Measurements from ENCODE around the gene RAB11B. TPM values are rescaled to one million over a fixed set of nuclear protein-coding genes. Genes with fewer than 3 reads are reported as not detected.

Gene RAB11B
- total and polyA plus RNA-seq, 4 donors: 27.3 to 91.2 (median 45.0) TPM

DNA sequence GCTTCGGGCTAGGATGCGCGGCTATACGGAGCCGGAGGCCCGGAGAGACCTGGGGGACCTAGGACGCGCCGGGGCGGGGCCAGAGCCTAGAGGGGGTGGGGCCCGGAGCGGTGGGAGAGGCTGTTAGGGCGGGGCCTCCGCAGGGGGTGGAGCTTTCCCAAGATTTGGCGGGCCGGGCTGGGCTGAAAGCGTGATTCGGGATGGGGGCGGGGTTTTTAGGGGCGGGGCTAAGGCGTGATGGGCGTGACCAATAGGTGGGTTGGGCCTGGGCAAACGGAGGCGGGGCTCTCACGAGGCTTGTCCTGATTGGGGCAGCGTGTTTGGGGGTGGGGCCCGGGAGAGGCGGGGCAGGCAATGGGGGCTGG is 439 bp downstream of the RAB11B start:
- under 1% methylated on average over 28 of the region's 28 CpGs for WGBS
- DNase-seq (ENCODE audit: low spot score): peak; percentile 100
- peak overlapping the region; percentile 79 to 87 for H3K9ac ChIP-seq (ENCODE audit: low read depth in 1 of 2, low read length in 2 of 2)
- no peaks in the 10 kb centered on the region for H3K27me3 ChIP-seq (ENCODE audit: control insufficient read depth in 4 of 4, insufficient read depth in 4 of 4, low read length in 3 of 4)
- H3K4me1 ChIP-seq (ENCODE audit: control insufficient read depth in 4 of 4, insufficient read depth in 4 of 4, low read length in 3 of 4): peaks cover 19 to 50% (median 42%) of the 10 kb centered on the region in 4 donors
- peak overlapping the region; percentile 71 to 97 (median 78) for H3K4me3 ChIP-seq (ENCODE audit: low read depth in 1 of 3, low read length in 3 of 3)
- H3K9me3 ChIP-seq (ENCODE audit: control insufficient read depth in 4 of 4, low read length in 3 of 4): no peaks in the 10 kb centered on the region
- H3K27ac ChIP-seq (ENCODE audit: low read depth in 1 of 2, low read length in 2 of 2): peak overlapping the region; percentile 100
- TF ChIP-seq TAF1 (conservative IDR thresholded peaks at IDR 0.05): no peak
- no peak for TF ChIP-seq EGR1 (IDR thresholded peaks at IDR 0.05; ENCODE audit: low read depth in 2 of 2)
- TF ChIP-seq, protein P1, sequence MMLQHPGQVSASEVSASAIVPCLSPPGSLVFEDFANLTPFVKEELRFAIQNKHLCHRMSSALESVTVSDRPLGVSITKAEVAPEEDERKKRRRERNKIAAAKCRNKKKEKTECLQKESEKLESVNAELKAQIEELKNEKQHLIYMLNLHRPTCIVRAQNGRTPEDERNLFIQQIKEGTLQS (IDR thresholded peaks at IDR 0.05): no peak
- TF ChIP-seq SP1 (IDR thresholded peaks at IDR 0.05): no peak
- peaks cover 0 to 3% (median 0%) of the 10 kb centered on the region in 4 donors for H3K36me3 ChIP-seq (ENCODE audit: control insufficient read depth in 4 of 4, insufficient read depth in 3 of 4, low read depth in 1 of 4, low read length in 3 of 4)

DNA sequence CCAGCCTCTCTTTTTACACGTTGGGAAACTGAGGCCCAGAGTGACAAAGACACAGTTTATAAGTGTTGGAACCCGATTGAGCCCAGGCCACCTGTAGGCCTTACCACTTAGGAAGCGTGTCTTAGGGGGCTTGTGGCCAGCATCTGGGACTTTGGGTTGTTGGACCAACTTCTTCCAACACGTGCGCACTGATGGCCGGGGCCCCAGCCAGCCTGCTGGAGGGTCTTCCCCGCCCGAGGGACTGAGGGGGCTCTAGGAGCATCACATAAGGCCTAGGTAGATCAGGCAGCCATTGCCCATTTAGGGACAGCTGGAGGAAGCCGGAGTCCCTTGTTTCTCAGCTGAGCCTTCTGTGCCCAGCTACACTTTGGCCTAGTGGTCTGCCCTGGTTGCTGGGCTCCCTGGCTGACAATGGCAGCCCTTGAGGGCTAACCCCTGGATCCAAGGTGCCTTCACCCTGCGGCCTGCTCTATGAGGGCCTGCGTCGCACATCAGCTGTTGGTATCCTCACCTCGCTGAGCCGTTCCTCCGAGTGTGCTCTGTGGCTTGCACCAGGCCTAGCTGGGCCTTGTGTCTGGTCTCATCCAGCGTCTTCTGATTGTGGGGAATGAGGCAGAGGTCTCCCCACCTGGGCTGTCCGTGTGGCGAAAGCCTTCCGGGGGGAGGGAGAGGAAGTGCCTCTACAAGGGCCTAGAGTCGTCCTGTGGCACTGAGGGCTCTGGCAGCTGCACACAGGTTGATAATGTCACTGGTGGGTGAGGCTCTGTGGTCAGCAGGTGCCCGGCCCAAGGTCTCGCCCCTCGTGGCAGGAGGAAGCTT is 1.2 kb downstream of the RAB11B start:
- H3K9me3 ChIP-seq (ENCODE audit: control insufficient read depth in 4 of 4, low read length in 3 of 4): no peaks in the 10 kb centered on the region
- no peak for DNase-seq (ENCODE audit: low spot score)
- peak overlapping the region; percentile 19 to 41 for H3K9ac ChIP-seq (ENCODE audit: low read depth in 1 of 2, low read length in 2 of 2)
- H3K27me3 ChIP-seq (ENCODE audit: control insufficient read depth in 4 of 4, insufficient read depth in 4 of 4, low read length in 3 of 4): no peaks in the 10 kb centered on the region
- peaks cover 19 to 56% (median 46%) of the 10 kb centered on the region in 4 donors for H3K4me1 ChIP-seq (ENCODE audit: control insufficient read depth in 4 of 4, insufficient read depth in 4 of 4, low read length in 3 of 4)
- WGBS: 76% methylated on average over 23 of the region's 23 CpGs
- H3K36me3 ChIP-seq (ENCODE audit: control insufficient read depth in 4 of 4, insufficient read depth in 3 of 4, low read depth in 1 of 4, low read length in 3 of 4): peaks cover 0 to 3% (median 0%) of the 10 kb centered on the region in 4 donors
- H3K4me3 ChIP-seq (ENCODE audit: low read depth in 1 of 3, low read length in 3 of 3): peak overlapping the region; percentile 25 to 54 (median 29)
- TF ChIP-seq YY1 (IDR thresholded peaks at IDR 0.05) (no peak), SP1 (IDR thresholded peaks at IDR 0.05) (no peak), RAD21 (IDR thresholded peaks at IDR 0.05) (no peak), TAF1 (conservative IDR thresholded peaks at IDR 0.05) (no peak), GABPA (IDR thresholded peaks at IDR 0.05 in 1 of 2, conservative IDR thresholded peaks at IDR 0.05 in 1 of 2) (no peak), RXRA (IDR thresholded peaks at IDR 0.05) (no peak), FOXA2 (IDR thresholded peaks at IDR 0.05) (no peak), JUND (IDR thresholded peaks at IDR 0.05) (no peak), HNF4A (conservative IDR thresholded peaks at IDR 0.05) (no peak), EGR1 (IDR thresholded peaks at IDR 0.05; ENCODE audit: low read depth in 2 of 2) (no peak)
- TF ChIP-seq, protein P2, sequence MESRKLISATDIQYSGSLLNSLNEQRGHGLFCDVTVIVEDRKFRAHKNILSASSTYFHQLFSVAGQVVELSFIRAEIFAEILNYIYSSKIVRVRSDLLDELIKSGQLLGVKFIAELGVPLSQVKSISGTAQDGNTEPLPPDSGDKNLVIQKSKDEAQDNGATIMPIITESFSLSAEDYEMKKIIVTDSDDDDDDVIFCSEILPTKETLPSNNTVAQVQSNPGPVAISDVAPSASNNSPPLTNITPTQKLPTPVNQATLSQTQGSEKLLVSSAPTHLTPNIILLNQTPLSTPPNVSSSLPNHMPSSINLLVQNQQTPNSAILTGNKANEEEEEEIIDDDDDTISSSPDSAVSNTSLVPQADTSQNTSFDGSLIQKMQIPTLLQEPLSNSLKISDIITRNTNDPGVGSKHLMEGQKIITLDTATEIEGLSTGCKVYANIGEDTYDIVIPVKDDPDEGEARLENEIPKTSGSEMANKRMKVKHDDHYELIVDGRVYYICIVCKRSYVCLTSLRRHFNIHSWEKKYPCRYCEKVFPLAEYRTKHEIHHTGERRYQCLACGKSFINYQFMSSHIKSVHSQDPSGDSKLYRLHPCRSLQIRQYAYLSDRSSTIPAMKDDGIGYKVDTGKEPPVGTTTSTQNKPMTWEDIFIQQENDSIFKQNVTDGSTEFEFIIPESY (IDR thresholded peaks at IDR 0.05): no peak
- TF ChIP-seq, protein P3, sequence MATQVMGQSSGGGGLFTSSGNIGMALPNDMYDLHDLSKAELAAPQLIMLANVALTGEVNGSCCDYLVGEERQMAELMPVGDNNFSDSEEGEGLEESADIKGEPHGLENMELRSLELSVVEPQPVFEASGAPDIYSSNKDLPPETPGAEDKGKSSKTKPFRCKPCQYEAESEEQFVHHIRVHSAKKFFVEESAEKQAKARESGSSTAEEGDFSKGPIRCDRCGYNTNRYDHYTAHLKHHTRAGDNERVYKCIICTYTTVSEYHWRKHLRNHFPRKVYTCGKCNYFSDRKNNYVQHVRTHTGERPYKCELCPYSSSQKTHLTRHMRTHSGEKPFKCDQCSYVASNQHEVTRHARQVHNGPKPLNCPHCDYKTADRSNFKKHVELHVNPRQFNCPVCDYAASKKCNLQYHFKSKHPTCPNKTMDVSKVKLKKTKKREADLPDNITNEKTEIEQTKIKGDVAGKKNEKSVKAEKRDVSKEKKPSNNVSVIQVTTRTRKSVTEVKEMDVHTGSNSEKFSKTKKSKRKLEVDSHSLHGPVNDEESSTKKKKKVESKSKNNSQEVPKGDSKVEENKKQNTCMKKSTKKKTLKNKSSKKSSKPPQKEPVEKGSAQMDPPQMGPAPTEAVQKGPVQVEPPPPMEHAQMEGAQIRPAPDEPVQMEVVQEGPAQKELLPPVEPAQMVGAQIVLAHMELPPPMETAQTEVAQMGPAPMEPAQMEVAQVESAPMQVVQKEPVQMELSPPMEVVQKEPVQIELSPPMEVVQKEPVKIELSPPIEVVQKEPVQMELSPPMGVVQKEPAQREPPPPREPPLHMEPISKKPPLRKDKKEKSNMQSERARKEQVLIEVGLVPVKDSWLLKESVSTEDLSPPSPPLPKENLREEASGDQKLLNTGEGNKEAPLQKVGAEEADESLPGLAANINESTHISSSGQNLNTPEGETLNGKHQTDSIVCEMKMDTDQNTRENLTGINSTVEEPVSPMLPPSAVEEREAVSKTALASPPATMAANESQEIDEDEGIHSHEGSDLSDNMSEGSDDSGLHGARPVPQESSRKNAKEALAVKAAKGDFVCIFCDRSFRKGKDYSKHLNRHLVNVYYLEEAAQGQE (IDR thresholded peaks at IDR 0.05): no peak
- TF ChIP-seq, protein P1 (IDR thresholded peaks at IDR 0.05): no peak
- TF ChIP-seq, protein P4, sequence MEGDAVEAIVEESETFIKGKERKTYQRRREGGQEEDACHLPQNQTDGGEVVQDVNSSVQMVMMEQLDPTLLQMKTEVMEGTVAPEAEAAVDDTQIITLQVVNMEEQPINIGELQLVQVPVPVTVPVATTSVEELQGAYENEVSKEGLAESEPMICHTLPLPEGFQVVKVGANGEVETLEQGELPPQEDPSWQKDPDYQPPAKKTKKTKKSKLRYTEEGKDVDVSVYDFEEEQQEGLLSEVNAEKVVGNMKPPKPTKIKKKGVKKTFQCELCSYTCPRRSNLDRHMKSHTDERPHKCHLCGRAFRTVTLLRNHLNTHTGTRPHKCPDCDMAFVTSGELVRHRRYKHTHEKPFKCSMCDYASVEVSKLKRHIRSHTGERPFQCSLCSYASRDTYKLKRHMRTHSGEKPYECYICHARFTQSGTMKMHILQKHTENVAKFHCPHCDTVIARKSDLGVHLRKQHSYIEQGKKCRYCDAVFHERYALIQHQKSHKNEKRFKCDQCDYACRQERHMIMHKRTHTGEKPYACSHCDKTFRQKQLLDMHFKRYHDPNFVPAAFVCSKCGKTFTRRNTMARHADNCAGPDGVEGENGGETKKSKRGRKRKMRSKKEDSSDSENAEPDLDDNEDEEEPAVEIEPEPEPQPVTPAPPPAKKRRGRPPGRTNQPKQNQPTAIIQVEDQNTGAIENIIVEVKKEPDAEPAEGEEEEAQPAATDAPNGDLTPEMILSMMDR (IDR thresholded peaks at IDR 0.05; ENCODE audit: low read depth, low read length, missing input control): no peak
- H3K27ac ChIP-seq (ENCODE audit: low read depth in 1 of 2, low read length in 2 of 2): peak overlapping the region; percentile 100
